Smooth muscle cell (in vitro differentiated cells): ENCODE results near the gene CHRNA10. TPM values are rescaled to one million over a fixed set of nuclear protein-coding genes. Genes with fewer than 3 reads are reported as not detected.

Source experiments
- DNase-seq: peaks from one replicate; lab custom pipeline; 2025; ENCODE audit not compliant: unreplicated experiment; lab: John Stamatoyannopoulos, UW
- H2AFZ ChIP-seq: fragments of 200-600 bp; sonication (generic); 2 replicates; pipeline ENCODE4 v1.6.0; 2016; ENCODE audit warnings: antibody characterized with exemption, low read depth, mild to moderate bottlenecking
- H3F3A ChIP-seq: fragments of 200-600 bp; sonication (generic); 2 replicates; pipeline ENCODE4 v1.6.0; 2017; ENCODE audit warnings: antibody characterized with exemption, low read depth
- H3K27ac ChIP-seq: fragments of 200-600 bp; sonication (generic); 2 replicates; pipeline ENCODE4 v1.5.1; 2016; ENCODE audit warnings: low read depth, mild to moderate bottlenecking
- H3K27me3 ChIP-seq: fragments of 200-600 bp; sonication (generic); 2 replicates; pipeline ENCODE4 v1.6.1; 2016; ENCODE audit warnings: low read depth, mild to moderate bottlenecking
- H3K36me3 ChIP-seq: fragments of 200-600 bp; sonication (generic); 2 replicates; pipeline ENCODE4 v1.5.1; 2016; ENCODE audit warnings: low read depth
- H3K4me1 ChIP-seq: fragments of 200-600 bp; sonication (generic); 2 replicates; pipeline ENCODE4 v1.5.1; 2016; ENCODE audit warnings: low read depth
- H3K4me2 ChIP-seq: fragments of 200-600 bp; sonication (generic); 2 replicates; pipeline ENCODE4 v1.6.0; 2016; ENCODE audit warnings: mild to moderate bottlenecking
- H3K4me3 ChIP-seq: fragments of 200-600 bp; sonication (generic); 2 replicates; pipeline ENCODE4 v1.5.1; 2016; ENCODE audit warnings: mild to moderate bottlenecking
- H3K79me2 ChIP-seq: fragments of 200-600 bp; sonication (generic); 2 replicates; pipeline ENCODE4 v1.6.0; 2016; ENCODE audit warnings: low read depth, mild to moderate bottlenecking
- H3K9ac ChIP-seq: fragments of 200-600 bp; sonication (generic); 2 replicates; pipeline ENCODE4 v1.6.0; 2016; ENCODE audit warnings: low read depth
- H3K9me3 ChIP-seq: fragments of 200-600 bp; sonication (generic); replicated peaks from 2 replicates; pipeline ENCODE4 v1.5.1; 2016; ENCODE audit warnings: low read depth
- H4K20me1 ChIP-seq: fragments of 200-600 bp; sonication (generic); 2 replicates; pipeline ENCODE4 v1.6.0; 2016; ENCODE audit warnings: low read depth
- WGBS: methylation state at CpG from one replicate; pipeline ENCODE4 v1.1.7; 2016; ENCODE audit warnings: low lambda C conversion rate; 5-methylcytosine and 5-hydroxymethylcytosine counted together
- polyA plus RNA-seq: library from polyadenylated mRNA; unstranded; fragments of >200 nt; fragmentation: Nextera tagmentation; extraction: Ambion mirVana; gene quantifications from 2 replicates; pipeline ENCODE4 v1.2.1, GENCODE V29; 2016
- total RNA-seq: library from RNA; depleted of rRNA; stranded (reverse); fragments of >200 nt; gene quantifications from 2 replicates; pipeline ENCODE4 v1.2.3, GENCODE V29; 2014
- TF ChIP-seq, protein P1 (sequence below): fragments of 200-600 bp; sonication (generic); IDR thresholded peaks from 2 replicates; pipeline ENCODE4 v1.5.1; 2017; ENCODE audit warnings: borderline replicate concordance, mild to moderate bottlenecking, antibody characterized with exemption; ENCODE audit not compliant: insufficient read depth, poor library complexity, severe bottlenecking

Gene CHRNA10
- total and polyA plus RNA-seq, 2 experiments from 2014 or later = 0.41 to 0.58 TPM

DNA sequence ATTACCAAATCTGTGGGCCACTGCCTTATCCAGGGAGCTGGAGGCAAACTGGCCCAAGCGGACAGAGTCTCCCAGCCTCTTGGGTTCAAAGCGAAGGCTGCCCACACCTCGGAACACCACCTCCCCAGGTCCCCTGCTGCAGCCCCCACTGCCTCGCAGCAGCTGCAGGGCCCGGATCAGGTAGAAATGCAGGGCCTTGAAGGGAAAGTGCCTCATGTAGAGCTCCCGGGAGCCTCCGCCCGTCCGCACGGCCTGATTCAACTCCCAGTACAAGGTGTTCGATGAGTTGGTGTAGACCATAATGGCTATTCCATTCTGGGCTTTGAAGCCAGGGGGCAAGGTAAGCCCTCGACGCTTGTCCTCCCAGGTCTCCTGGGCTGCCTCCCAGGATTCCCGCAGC is 31.3 kb downstream of the CHRNA10 start:
- no peaks in the 10 kb centered on the region for H3K9me3 ChIP-seq
- H3K36me3 ChIP-seq = no peaks in the 10 kb centered on the region
- H3K27ac ChIP-seq = no peak overlapping the region
- H3K27me3 ChIP-seq = no peaks in the 10 kb centered on the region
- TF ChIP-seq, protein P1, sequence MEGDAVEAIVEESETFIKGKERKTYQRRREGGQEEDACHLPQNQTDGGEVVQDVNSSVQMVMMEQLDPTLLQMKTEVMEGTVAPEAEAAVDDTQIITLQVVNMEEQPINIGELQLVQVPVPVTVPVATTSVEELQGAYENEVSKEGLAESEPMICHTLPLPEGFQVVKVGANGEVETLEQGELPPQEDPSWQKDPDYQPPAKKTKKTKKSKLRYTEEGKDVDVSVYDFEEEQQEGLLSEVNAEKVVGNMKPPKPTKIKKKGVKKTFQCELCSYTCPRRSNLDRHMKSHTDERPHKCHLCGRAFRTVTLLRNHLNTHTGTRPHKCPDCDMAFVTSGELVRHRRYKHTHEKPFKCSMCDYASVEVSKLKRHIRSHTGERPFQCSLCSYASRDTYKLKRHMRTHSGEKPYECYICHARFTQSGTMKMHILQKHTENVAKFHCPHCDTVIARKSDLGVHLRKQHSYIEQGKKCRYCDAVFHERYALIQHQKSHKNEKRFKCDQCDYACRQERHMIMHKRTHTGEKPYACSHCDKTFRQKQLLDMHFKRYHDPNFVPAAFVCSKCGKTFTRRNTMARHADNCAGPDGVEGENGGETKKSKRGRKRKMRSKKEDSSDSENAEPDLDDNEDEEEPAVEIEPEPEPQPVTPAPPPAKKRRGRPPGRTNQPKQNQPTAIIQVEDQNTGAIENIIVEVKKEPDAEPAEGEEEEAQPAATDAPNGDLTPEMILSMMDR = no peak
- DNase-seq = no peak
- no peaks in the 10 kb centered on the region for H3F3A ChIP-seq
- no peaks in the 10 kb centered on the region for H4K20me1 ChIP-seq
- H3K4me1 ChIP-seq = peaks cover 4% of the 10 kb centered on the region
- no peak overlapping the region for H3K9ac ChIP-seq
- no peaks in the 10 kb centered on the region for H3K79me2 ChIP-seq
- H3K4me2 ChIP-seq = no peak overlapping the region
- no peak overlapping the region for H2AFZ ChIP-seq
- no peak overlapping the region for H3K4me3 ChIP-seq
- WGBS = 95% methylated on average over 14 of the region's 14 CpGs

DNA sequence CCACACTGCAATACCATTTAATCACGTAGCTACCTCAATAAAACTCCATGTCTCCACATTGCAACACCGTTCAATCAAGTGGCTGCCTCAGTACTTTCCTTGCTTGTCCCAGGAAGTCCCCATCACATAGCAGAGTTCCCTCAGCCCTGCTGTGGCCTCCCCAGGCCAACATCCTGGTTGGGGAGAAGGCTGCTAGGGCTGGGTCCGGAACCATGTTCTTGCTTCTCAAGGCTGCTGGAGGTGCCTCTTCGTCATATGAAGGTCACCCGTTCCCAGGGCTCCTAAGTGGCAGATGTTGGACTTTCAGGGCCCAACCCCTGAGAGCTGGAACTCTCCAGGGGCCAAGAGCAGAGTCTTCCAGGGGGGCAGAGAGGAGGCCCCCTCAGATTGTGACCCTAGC is 32.7 kb downstream of the CHRNA10 start:
- Histone ChIP-seq H3K4me3 (no peak overlapping the region), H3K4me2 (no peak overlapping the region), H3K4me1 (peaks cover 4% of the 10 kb centered on the region), H3K36me3 (no peaks in the 10 kb centered on the region), H3K27me3 (no peaks in the 10 kb centered on the region), H2AFZ (no peak overlapping the region), H3K27ac (no peak overlapping the region), H4K20me1 (no peaks in the 10 kb centered on the region), H3K9me3 (no peaks in the 10 kb centered on the region), H3K79me2 (no peaks in the 10 kb centered on the region), H3K9ac (no peak overlapping the region), H3F3A (no peaks in the 10 kb centered on the region)
- DNase-seq = no peak
- TF ChIP-seq, protein P1 = no peak
- 97% methylated on average over 5 of the region's 5 CpGs for WGBS

DNA sequence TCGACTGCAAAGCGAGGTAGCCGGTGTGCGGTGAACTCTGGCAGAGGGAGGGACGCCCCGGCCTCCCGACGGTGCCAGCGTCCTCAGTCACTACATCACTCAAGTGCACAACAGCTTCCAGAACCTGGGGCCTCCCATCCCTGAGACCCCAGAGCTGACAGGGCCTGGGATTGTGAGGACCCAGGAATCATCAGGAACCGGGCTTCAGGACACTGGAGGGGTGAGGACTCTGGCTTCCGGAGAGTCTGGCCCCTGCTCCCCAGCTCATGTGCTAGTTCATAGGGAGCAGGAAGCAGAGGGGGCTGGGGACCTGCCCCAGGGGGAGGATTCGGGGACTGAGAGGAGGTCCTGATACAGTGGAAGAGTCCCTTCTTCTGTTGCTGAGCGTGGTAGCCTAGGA is 34.0 kb downstream of the CHRNA10 start:
- Histone ChIP-seq H3K36me3 (no peaks in the 10 kb centered on the region), H3K4me2 (no peak overlapping the region), H4K20me1 (no peaks in the 10 kb centered on the region), H3K4me3 (no peak overlapping the region), H3K9ac (no peak overlapping the region), H2AFZ (no peak overlapping the region), H3F3A (no peaks in the 10 kb centered on the region), H3K79me2 (no peaks in the 10 kb centered on the region), H3K27ac (no peak overlapping the region), H3K27me3 (no peaks in the 10 kb centered on the region), H3K4me1 (no peaks in the 10 kb centered on the region), H3K9me3 (no peaks in the 10 kb centered on the region)
- TF ChIP-seq, protein P1 = no peak
- DNase-seq = no peak
- WGBS = 89% methylated on average over 13 of the region's 13 CpGs

DNA sequence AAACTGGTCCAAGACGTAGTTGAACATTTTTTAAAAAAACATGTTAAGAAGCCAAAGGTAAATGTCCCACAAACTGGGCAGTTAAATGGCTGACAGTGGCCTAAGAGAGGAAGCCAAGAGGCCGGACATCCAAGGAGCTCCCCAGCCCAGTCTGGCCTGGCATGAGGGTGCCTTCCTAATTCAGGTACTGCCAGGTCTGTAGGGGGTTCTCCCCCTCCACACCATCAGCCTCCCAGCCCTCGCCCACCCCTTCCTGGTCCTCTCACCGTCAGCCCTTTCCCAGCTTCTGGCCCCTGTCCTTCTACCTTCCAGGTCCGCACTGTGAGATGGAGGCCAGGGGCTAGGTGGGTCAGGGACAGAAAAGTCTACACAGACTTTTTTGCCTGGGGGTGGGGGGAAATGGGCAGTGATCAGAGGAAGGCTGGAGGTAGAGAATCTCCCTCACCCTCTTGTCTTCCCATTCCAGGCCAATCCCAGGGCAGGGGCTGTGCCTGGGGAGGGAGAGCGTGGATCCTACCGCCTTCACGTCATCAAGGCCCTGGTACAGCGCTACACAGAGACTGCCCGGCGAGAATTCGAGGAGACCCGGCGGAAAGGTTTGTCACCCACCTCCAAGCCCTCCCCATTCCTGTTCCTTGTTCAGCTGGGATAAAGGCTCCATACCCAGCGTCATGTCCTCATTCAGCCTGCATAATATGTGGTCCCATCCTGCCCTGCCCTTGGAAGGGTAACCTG is 35.4 kb downstream of the CHRNA10 start:
- no peaks in the 10 kb centered on the region for H3K4me1 ChIP-seq
- no peaks in the 10 kb centered on the region for H3K36me3 ChIP-seq
- H2AFZ ChIP-seq = no peak overlapping the region
- H3K9me3 ChIP-seq = no peaks in the 10 kb centered on the region
- no peak overlapping the region for H3K4me3 ChIP-seq
- H3K9ac ChIP-seq = no peak overlapping the region
- H4K20me1 ChIP-seq = no peaks in the 10 kb centered on the region
- DNase-seq = no peak
- H3K27ac ChIP-seq = no peak overlapping the region
- WGBS = 96% methylated on average over 15 of the region's 15 CpGs
- no peaks in the 10 kb centered on the region for H3F3A ChIP-seq
- H3K27me3 ChIP-seq = no peaks in the 10 kb centered on the region
- TF ChIP-seq, protein P1 = no peak
- H3K4me2 ChIP-seq = no peak overlapping the region
- H3K79me2 ChIP-seq = no peaks in the 10 kb centered on the region
